Esophagus squamous epithelium (tissue), 5 donors: Measurements from ENCODE around the gene OR2J3. TPM values are rescaled to one million over a fixed set of nuclear protein-coding genes. Genes with fewer than 3 reads are reported as not detected.

Experiments
- DNase-seq: peaks from one replicate; lab custom pipeline; 2025; lab: John Stamatoyannopoulos, UW
- H3K27ac ChIP-seq, 4 donors: fragments of 200-600 bp; sonication (generic); one replicate each; pipeline ENCODE4 v1.5.1; 2016 to 2019; ENCODE audit warnings: mild to moderate bottlenecking in 1 of 4
- H3K27me3 ChIP-seq, 4 donors: fragments of 200-600 bp; sonication (generic); 1 replicate in 3 of 4; 2 replicates in 1 of 4; pipeline versions ENCODE4 v1.5.1 to v1.6.0; 2017 to 2021; ENCODE audit warnings: antibody characterized with exemption in 1 of 4
- H3K36me3 ChIP-seq, 3 donors: fragments of 200-600 bp; sonication (generic); one replicate each; pipeline ENCODE4 v1.5.1; 2016 to 2019
- H3K4me1 ChIP-seq, 3 donors: fragments of 200-600 bp; sonication (generic); one replicate each; pipeline ENCODE4 v1.5.1; 2017 to 2019
- H3K4me3 ChIP-seq, 4 donors: fragments of 200-600 bp; sonication (generic); 1 replicate in 3 of 4; 2 replicates in 1 of 4; pipeline ENCODE4 v1.5.1; 2016 to 2019; ENCODE audit warnings: mild to moderate bottlenecking in 2 of 4, moderate library complexity in 1 of 4
- H3K9me3 ChIP-seq, 3 donors: fragments of 200-600 bp; sonication (generic); one replicate each; pipeline ENCODE4 v1.5.1; 2016 to 2019
- POLR2A ChIP-seq, 4 donors: fragments of 450-650 bp; IDR thresholded peaks; one replicate each; pipeline ENCODE4 v1.6.1; 2017; ENCODE audit warnings: antibody characterized with exemption in 4 of 4, mild to moderate bottlenecking in 4 of 4, moderate library complexity in 3 of 4
- WGBS, 2 donors: methylation state at CpG; one replicate each; pipeline ENCODE4 v1.1.5; 2018; 5-methylcytosine and 5-hydroxymethylcytosine counted together
- intact Hi-C: fragments of 100-400 bp; cut with DNase I; formaldehyde crosslinking; loops from one replicate; pipeline ENCODE4 v1.15.0; 2022
- total RNA-seq, 4 donors: library from RNA; depleted of rRNA; stranded (reverse); fragments of >200 nt; gene quantifications; one replicate each; pipeline ENCODE4 v1.1.0, GENCODE V29; 2016
- TF ChIP-seq, protein P1 (sequence below), 6 experiments: fragments of 450-650 bp in 4 of 6; fragments of 200-600 bp in 2 of 6; sonication (generic) in 2 of 6; IDR thresholded peaks; one replicate each; pipeline ENCODE4 v1.5.1; 2016 to 2019; ENCODE audit warnings: antibody characterized with exemption in 6 of 6, mild to moderate bottlenecking in 4 of 6, moderate library complexity in 4 of 6
- donor health status: DM: yes; HTN: yes; CAD: no.

OR2J3 gene
- total RNA-seq = not detected

DNA sequence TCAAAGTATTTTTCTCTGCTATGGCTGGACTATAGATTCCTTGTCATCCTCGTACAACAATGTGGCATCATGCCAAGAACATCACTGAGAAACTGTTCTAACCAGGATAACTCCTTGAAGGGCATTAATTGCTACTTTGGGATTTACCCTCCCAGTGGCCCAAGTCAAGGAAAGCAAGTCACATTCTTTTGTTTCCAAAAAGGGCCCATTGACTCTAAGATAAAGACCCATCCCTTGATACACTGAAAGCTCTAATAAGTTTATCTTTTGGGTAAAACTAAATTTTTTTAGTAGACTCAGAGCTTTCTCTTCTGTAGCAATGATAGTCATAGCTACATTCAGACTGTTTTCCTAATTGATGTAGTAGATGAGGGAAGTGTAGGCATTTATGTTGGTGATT lies at the start of gene OR2J3:
Gene OR2J3, plus strand, starts transcription at position 301 of the 400 bp plus-strand sequence. CDS start 3,833 bp downstream, outside the sequence.
- Histone ChIP-seq H3K9me3 (no peaks in the 10 kb centered on the region), H3K36me3 (no peaks in the 10 kb centered on the region), H3K4me1 (no peaks in the 10 kb centered on the region), H3K27ac (no peak within 1 kb of the TSS), H3K27me3 (no peaks in the 10 kb centered on the region), H3K4me3 (no peak within 1 kb of the TSS)
- 13 to 17% methylated on average over 1 of the region's 1 CpG for WGBS, 2 donors
- TF ChIP-seq POLR2A (IDR thresholded peaks at IDR 0.05) = no peak
- TF ChIP-seq, protein P1, sequence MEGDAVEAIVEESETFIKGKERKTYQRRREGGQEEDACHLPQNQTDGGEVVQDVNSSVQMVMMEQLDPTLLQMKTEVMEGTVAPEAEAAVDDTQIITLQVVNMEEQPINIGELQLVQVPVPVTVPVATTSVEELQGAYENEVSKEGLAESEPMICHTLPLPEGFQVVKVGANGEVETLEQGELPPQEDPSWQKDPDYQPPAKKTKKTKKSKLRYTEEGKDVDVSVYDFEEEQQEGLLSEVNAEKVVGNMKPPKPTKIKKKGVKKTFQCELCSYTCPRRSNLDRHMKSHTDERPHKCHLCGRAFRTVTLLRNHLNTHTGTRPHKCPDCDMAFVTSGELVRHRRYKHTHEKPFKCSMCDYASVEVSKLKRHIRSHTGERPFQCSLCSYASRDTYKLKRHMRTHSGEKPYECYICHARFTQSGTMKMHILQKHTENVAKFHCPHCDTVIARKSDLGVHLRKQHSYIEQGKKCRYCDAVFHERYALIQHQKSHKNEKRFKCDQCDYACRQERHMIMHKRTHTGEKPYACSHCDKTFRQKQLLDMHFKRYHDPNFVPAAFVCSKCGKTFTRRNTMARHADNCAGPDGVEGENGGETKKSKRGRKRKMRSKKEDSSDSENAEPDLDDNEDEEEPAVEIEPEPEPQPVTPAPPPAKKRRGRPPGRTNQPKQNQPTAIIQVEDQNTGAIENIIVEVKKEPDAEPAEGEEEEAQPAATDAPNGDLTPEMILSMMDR (IDR thresholded peaks at IDR 0.05) = no peak
- no peak for DNase-seq
- intact Hi-C loops = no loop called here

- no peak for TF ChIP-seq POLR2A (IDR thresholded peaks at IDR 0.05)
- TF ChIP-seq, protein P1 (IDR thresholded peaks at IDR 0.05) = peak in 4 of 6 experiments; percentile 5 to 45 (median 8)
- no peaks in the 10 kb centered on the region for H3K4me1 ChIP-seq
- H3K9me3 ChIP-seq = peaks cover 0 to 9% (median 0%) of the 10 kb centered on the region in 3 donors
- intact Hi-C loops = no loop called here
- no peak overlapping the region for H3K27ac ChIP-seq
- H3K4me3 ChIP-seq = no peak overlapping the region
- no peak for DNase-seq
- peaks cover 0 to 4% (median 0%) of the 10 kb centered on the region in 4 donors for H3K27me3 ChIP-seq
- H3K36me3 ChIP-seq = no peaks in the 10 kb centered on the region
- WGBS, 2 donors = 34 to 35% methylated on average over 8 to 9 of the region's 9 CpGs
These were observed 35.8 kb upstream of the OR2J3 start for GRCh38 chr6:29071831-29072723.

DNA sequence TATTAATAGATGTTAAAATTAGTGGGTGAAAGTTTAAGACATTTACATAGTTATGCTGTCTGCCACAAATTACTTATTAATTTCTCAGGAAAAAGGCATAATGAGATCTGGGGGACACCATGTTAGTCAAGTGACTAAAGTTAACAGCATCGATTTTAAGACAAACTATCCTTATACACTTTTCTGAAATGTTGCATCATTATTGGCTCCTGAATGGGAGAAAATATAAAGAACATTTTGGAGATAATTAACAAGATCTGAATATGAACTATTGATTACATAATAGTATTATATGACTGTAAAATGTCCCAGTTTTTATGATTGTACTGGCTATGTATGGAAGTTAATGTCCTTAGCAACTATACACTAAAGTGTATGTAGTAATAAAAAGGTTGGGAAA lies 28.7 kb upstream of the OR2J3 start:
- no peaks in the 10 kb centered on the region for H3K36me3 ChIP-seq
- no peaks in the 10 kb centered on the region for H3K4me1 ChIP-seq
- H3K27ac ChIP-seq = no peak overlapping the region
- H3K9me3 ChIP-seq = no peaks in the 10 kb centered on the region
- no peak for DNase-seq
- no peak overlapping the region for H3K4me3 ChIP-seq
- no peaks in the 10 kb centered on the region for H3K27me3 ChIP-seq
- WGBS, 2 donors = 70 to 75% methylated on average over 1 of the region's 1 CpG
- intact Hi-C loops = no loop called here
- TF ChIP-seq POLR2A (IDR thresholded peaks at IDR 0.05) = no peak

DNA sequence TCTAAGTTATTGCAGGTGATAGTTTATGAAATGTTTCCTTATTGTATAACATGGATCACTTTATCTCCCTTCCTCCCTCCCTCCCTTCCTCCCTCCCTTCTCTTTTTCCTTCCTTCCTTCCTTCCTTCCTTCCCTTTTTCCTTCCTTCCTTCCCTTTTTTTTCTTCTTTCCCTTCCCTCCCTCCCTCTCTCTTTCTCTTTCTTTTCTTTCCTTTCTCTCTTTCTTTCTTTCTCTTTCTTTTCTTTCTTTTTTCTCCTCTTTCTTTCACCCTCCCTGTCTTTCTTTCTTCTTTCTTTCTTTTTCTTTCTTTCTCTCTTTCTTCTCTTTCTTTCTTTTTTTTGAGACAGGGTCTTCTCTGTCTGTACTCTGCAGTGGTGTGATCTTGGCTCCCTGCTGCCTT lies 26.5 kb upstream of the OR2J3 start:
- Histone ChIP-seq H3K9me3 (no peaks in the 10 kb centered on the region), H3K36me3 (no peaks in the 10 kb centered on the region), H3K27me3 (no peaks in the 10 kb centered on the region), H3K4me1 (no peaks in the 10 kb centered on the region), H3K4me3 (no peak overlapping the region), H3K27ac (no peak overlapping the region)
- DNase-seq = no peak
- intact Hi-C loops = no loop called here
- TF ChIP-seq, protein P1 (IDR thresholded peaks at IDR 0.05) = no peak
- TF ChIP-seq POLR2A (IDR thresholded peaks at IDR 0.05) = no peak

DNA sequence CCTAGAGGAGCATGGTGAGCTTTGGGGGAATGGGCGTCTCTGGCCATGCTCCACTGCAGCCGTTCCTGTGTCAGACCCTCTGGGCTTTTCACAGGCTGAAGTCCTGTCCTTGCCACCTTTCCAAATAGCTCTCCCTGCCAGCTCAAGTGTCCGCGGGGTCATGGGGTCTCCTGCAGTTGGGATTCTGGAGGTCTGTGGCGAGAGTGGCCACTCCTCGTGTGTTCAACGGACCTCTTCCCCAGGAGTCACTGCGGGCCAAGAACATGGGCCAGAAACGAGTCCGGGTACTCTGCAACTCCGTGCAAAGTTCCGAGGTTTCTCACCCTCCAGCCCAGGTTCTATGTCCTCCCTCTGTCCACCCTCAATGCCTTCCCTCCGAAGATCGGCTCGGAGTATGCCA lies 25.4 kb upstream of the OR2J3 start:
- Histone ChIP-seq H3K36me3 (no peaks in the 10 kb centered on the region), H3K27me3 (no peaks in the 10 kb centered on the region), H3K9me3 (no peaks in the 10 kb centered on the region), H3K4me3 (no peak overlapping the region), H3K27ac (no peak overlapping the region), H3K4me1 (no peaks in the 10 kb centered on the region)
- no peak for DNase-seq
- intact Hi-C loops = no loop called here
- 88 to 89% methylated on average over 7 to 13 of the region's 15 CpGs for WGBS, 2 donors
- no peak for TF ChIP-seq POLR2A (IDR thresholded peaks at IDR 0.05)
- TF ChIP-seq, protein P1 (IDR thresholded peaks at IDR 0.05) = no peak
